Measurements from ENCODE around the gene MAGI1.
A peak's percentile ranks its signal among the peaks of the same experiment; 100 is the strongest.

The MAGI1 gene

GRCh38 chr3:66012711-66013110 is 26.0 kb downstream of the MAGI1 start:
- no peak for DNase-seq

GRCh38 chr3:66010739-66011655 is 27.7 kb downstream of the MAGI1 start:
- DNase-seq: peak; percentile 18 to 66

- DNase-seq: no peak
These were observed 28.4 kb downstream of the MAGI1 start for GRCh38 chr3:66010348-66010738.

GRCh38 chr3:66004244-66004643 is 34.5 kb downstream of the MAGI1 start:
- no peak for DNase-seq

GRCh38 chr3:66001626-66002025 is 37.1 kb downstream of the MAGI1 start:
- no peak for DNase-seq

- DNase-seq: no peak
These were observed 38.2 kb downstream of the MAGI1 start for GRCh38 chr3:66000506-66000905.

- DNase-seq: no peak
These were observed 39.1 kb downstream of the MAGI1 start for GRCh38 chr3:65999606-66000005.

GRCh38 chr3:65996589-65996988 is 42.1 kb downstream of the MAGI1 start:
- DNase-seq: no peak

- DNase-seq: no peak
These were observed 43.2 kb downstream of the MAGI1 start for GRCh38 chr3:65995515-65995914.

GRCh38 chr3:65995030-65995429 is 43.7 kb downstream of the MAGI1 start:
- DNase-seq: no peak

GRCh38 chr3:65993134-65993900 is 45.4 kb downstream of the MAGI1 start:
- no peak for DNase-seq

GRCh38 chr3:65992106-65992505 is 46.6 kb downstream of the MAGI1 start:
- no peak for DNase-seq

GRCh38 chr3:65988411-65989180 is 50.1 kb downstream of the MAGI1 start:
- DNase-seq: no peak

- no peak for DNase-seq
These were observed 52.4 kb downstream of the MAGI1 start for GRCh38 chr3:65986285-65986684.

GRCh38 chr3:65984975-65985374 is 53.7 kb downstream of the MAGI1 start:
- no peak for DNase-seq

- no peak for DNase-seq
These were observed 55.6 kb downstream of the MAGI1 start for GRCh38 chr3:65983100-65983499.

- no peak for DNase-seq
These were observed 59.0 kb downstream of the MAGI1 start for GRCh38 chr3:65979731-65980130.

- DNase-seq: no peak
These were observed 59.6 kb downstream of the MAGI1 start for GRCh38 chr3:65979162-65979561.

- DNase-seq: no peak
These were observed 60.6 kb downstream of the MAGI1 start for GRCh38 chr3:65978116-65978515.

- DNase-seq: no peak
These were observed 63.7 kb downstream of the MAGI1 start for GRCh38 chr3:65975032-65975431.

GRCh38 chr3:65974509-65974908 is 64.2 kb downstream of the MAGI1 start:
- DNase-seq: no peak

GRCh38 chr3:65972765-65973164 is 66.0 kb downstream of the MAGI1 start:
- DNase-seq: no peak

All from NCI-H187 (cell line).